GM12878 (cell line): Measurements from ENCODE around the gene EPHB1.

Experiments
- CEBPB ChIP-seq, 2 experiments: fragments of 150-350 bp in 1 of 2; IDR thresholded peaks; 2 replicates each; pipeline ENCODE4 v1.6.1; 2012 to 2014; ENCODE audit warnings: low read depth in 2 of 2, low read length in 2 of 2, borderline replicate concordance in 1 of 2, inconsistent platforms in 1 of 2
- CTCF ChIP-seq, 3 experiments: IDR thresholded peaks in 2 of 3; conservative IDR thresholded peaks in 1 of 3; 2 replicates each; pipeline ENCODE4 v1.5.1; 2011; ENCODE audit warnings: low read depth in 3 of 3, low read length in 3 of 3, mild to moderate bottlenecking in 3 of 3, control low read depth in 2 of 3, moderate library complexity in 2 of 3, inconsistent platforms in 1 of 3, mixed read lengths in 1 of 3; ENCODE audit not compliant: control insufficient read depth in 2 of 3, insufficient read depth in 1 of 3; ENCODE audit errors: extremely low read depth in 1 of 3
- EGR1 ChIP-seq, 2 experiments: IDR thresholded peaks; 1 replicate in 1 of 2; 2 replicates in 1 of 2; pipeline ENCODE4 v1.6.1; 2011 to 2012; ENCODE audit warnings: low read depth in 2 of 2, low read length in 2 of 2, borderline replicate concordance in 1 of 2, mild to moderate bottlenecking in 1 of 2, moderate library complexity in 1 of 2
- EZH2 ChIP-seq: IDR thresholded peaks from 2 replicates; pipeline ENCODE4 v1.6.1; 2012; ENCODE audit warnings: low read depth, mild to moderate bottlenecking, control low read depth, inconsistent platforms, low read length, borderline replicate concordance; ENCODE audit not compliant: control insufficient read depth
- KDM1A ChIP-seq: fragments of 200-600 bp; sonication (generic); IDR thresholded peaks from 2 replicates; pipeline ENCODE4 v1.6.1; 2016; ENCODE audit warnings: borderline replicate concordance
- MEF2A ChIP-seq: IDR thresholded peaks from 2 replicates; pipeline ENCODE4 v1.6.1; 2011; ENCODE audit warnings: low read depth, mild to moderate bottlenecking, low read length, moderate library complexity; ENCODE audit not compliant: insufficient read depth
- NFYA ChIP-seq: IDR thresholded peaks from 2 replicates; pipeline ENCODE4 v1.6.1; 2011; ENCODE audit warnings: low read depth, mild to moderate bottlenecking, low read length, improper control_type of control experiment, borderline replicate concordance
- POLR2A ChIP-seq: IDR thresholded peaks from 2 replicates; pipeline ENCODE4 v1.6.1; 2011; ENCODE audit warnings: low read depth, mild to moderate bottlenecking, low read length
- RAD51 ChIP-seq: fragments of 450-650 bp; IDR thresholded peaks from 2 replicates; pipeline ENCODE4 v1.6.1; 2016; ENCODE audit warnings: moderate library complexity, mild to moderate bottlenecking, inconsistent platforms
- RUNX3 ChIP-seq: IDR thresholded peaks from 2 replicates; pipeline ENCODE4 v1.6.1; 2012; ENCODE audit warnings: low read length, inconsistent platforms
- SMC3 ChIP-seq: IDR thresholded peaks from 2 replicates; pipeline ENCODE4 v1.6.1; 2011; ENCODE audit warnings: low read length, improper control_type of control experiment, borderline replicate concordance
- SUZ12 ChIP-seq: fragments of 200-600 bp; sonication (generic); IDR thresholded peaks from one replicate; pipeline ENCODE4 v1.6.1; 2018; ENCODE audit warnings: antibody characterized with exemption, mild to moderate bottlenecking; ENCODE audit not compliant: unreplicated experiment
- YY1 ChIP-seq: IDR thresholded peaks from 2 replicates; pipeline ENCODE4 v1.6.1; 2011; ENCODE audit warnings: low read depth, mild to moderate bottlenecking, low read length
- TF ChIP-seq, protein P1 (sequence below): IDR thresholded peaks from 2 replicates; pipeline ENCODE4 v1.6.1; 2011; ENCODE audit warnings: low read depth, mild to moderate bottlenecking, low read length, moderate library complexity, borderline replicate concordance; ENCODE audit errors: extremely low read depth

- TF ChIP-seq RUNX3 (no peak), CTCF (IDR thresholded peaks at IDR 0.05 in 2 of 3, conservative IDR thresholded peaks at IDR 0.05 in 1 of 3; ENCODE audit: control insufficient read depth in 2 of 3, extremely low read depth in 1 of 3, insufficient read depth in 1 of 3, low read depth in 3 of 3, low read length in 3 of 3) (no peak), CEBPB (IDR thresholded peaks at IDR 0.05; ENCODE audit: borderline replicate concordance in 1 of 2, low read depth in 2 of 2, low read length in 2 of 2) (no peak), MEF2A (no peak), NFYA (no peak), YY1 (no peak), EZH2 (no peak), SMC3 (no peak), EGR1 (IDR thresholded peaks at IDR 0.05; ENCODE audit: borderline replicate concordance in 1 of 2, low read depth in 2 of 2, low read length in 2 of 2) (no peak), KDM1A (no peak), POLR2A (no peak), SUZ12 (no peak), RAD51 (no peak)
- TF ChIP-seq, protein P1, sequence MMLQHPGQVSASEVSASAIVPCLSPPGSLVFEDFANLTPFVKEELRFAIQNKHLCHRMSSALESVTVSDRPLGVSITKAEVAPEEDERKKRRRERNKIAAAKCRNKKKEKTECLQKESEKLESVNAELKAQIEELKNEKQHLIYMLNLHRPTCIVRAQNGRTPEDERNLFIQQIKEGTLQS: no peak
Observed at GRCh38 chr3:134883697-134884385, 88.8 kb downstream of the EPHB1 start.
